HUES48 (cell line): ENCODE results near the gene CYGB.

Source experiments
- H3K27ac ChIP-seq: one replicate; pipeline ENCODE4 v1.7.0; 2013; ENCODE audit warnings: low read depth, low read length, inconsistent platforms
- H3K27me3 ChIP-seq: 2 replicates; pipeline ENCODE4 v1.6.1; 2013; ENCODE audit warnings: mild to moderate bottlenecking, low read length; ENCODE audit not compliant: control insufficient read depth, insufficient read depth
- H3K36me3 ChIP-seq: 2 replicates; pipeline ENCODE4 v1.6.1; 2013; ENCODE audit warnings: low read length; ENCODE audit not compliant: control insufficient read depth, insufficient read depth
- H3K4me1 ChIP-seq: 2 replicates; pipeline ENCODE4 v1.6.1; 2013; ENCODE audit warnings: mild to moderate bottlenecking, low read length; ENCODE audit not compliant: control insufficient read depth, insufficient read depth
- H3K4me3 ChIP-seq: 2 replicates; pipeline ENCODE4 v1.5.1; 2013; ENCODE audit warnings: mild to moderate bottlenecking, low read depth, low read length
- H3K9ac ChIP-seq: 2 replicates; pipeline ENCODE4 v1.6.1; 2013; ENCODE audit warnings: mild to moderate bottlenecking, low read depth, low read length, moderate library complexity
- H3K9me3 ChIP-seq: 2 replicates; pipeline ENCODE4 v1.6.1; 2013; ENCODE audit warnings: low read length; ENCODE audit not compliant: control insufficient read depth, insufficient read depth

CYGB gene

DNA sequence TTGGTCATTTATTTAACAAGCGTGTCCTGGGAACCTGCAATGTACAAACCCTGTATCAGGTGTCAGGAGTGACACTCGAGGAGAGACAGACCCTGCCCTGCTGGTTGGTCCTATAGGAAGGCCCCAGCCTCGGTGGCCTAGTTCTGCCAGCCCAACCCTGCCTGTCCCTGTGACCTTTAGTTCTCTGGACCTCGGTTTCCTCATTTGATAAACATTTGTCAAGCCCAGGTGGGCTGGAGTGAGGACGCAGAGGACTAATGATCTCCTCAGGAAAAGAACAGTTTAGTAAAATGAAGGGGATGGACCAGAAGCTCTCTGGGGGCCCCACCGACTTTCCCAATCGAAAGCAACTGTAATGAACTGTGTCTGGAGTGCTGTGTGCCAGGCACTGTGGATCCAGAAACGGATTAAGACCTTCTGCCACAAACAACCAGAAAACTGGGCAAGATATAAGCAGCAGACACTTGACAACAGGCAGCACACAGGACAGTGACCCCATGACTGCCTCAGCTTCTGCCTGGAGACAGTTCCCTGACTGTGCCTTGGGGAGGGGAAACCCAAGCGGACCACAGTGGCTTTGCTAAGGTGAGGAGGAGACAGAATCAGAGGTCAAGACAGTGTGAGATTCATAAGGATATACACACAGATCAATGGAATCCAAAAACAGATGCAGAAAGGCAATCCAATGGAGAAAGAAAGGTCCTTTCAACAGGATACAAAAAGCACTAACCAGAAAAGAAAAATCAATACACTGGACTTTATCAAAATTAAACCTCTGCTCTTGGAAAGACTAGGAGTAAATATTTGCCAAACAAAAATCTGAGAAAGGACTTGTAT, 11.1 kb upstream of the CYGB start:
- no peak overlapping the region for H3K9ac ChIP-seq
- H3K36me3 ChIP-seq, result no peaks in the 10 kb centered on the region
- H3K27me3 ChIP-seq, result 0 out of 2 replicates have a peak, but pooled peaks cover 2% of the 10 kb centered on the region
- H3K4me1 ChIP-seq, result peaks cover 35% of the 10 kb centered on the region
- no peaks in the 10 kb centered on the region for H3K9me3 ChIP-seq
- no peak overlapping the region for H3K27ac ChIP-seq
- H3K4me3 ChIP-seq, result no peak overlapping the region

GRCh38 chr17:76547642-76548202, 10.2 kb upstream of the CYGB start:
- Histone ChIP-seq H3K27ac (no peak overlapping the region), H3K27me3 (0 out of 2 replicates have a peak, but pooled peaks cover 2% of the 10 kb centered on the region), H3K9me3 (no peaks in the 10 kb centered on the region), H3K9ac (no peak overlapping the region), H3K4me1 (peaks cover 36% of the 10 kb centered on the region), H3K4me3 (no peak overlapping the region), H3K36me3 (no peaks in the 10 kb centered on the region)

DNA sequence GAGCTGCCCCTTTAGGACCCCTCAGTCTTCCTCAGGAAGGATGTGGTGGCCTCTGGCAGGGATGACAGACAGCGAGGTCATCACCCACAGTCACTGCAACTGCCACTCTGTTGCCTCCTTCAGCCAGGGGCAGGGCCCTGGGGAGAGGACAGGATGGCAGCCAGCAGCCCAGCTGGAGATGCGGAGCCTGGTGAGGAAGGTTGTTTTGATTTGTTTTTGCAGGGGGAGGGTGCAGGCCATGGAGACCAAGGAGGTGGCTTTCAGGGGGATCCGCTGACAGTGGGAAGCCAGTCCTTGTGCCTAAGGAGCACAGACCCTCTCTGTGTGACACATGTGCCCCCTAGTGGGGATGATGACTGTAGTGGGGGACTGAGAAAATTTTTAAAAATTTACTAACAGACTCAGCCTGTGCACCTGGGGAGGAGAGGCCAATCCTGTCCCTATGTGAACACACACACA, 9.7 kb upstream of the CYGB start:
- H3K9me3 ChIP-seq, result no peaks in the 10 kb centered on the region
- no peak overlapping the region for H3K4me3 ChIP-seq
- 0 out of 2 replicates have a peak, but pooled peaks cover 2% of the 10 kb centered on the region for H3K27me3 ChIP-seq
- peaks cover 36% of the 10 kb centered on the region for H3K4me1 ChIP-seq
- no peaks in the 10 kb centered on the region for H3K36me3 ChIP-seq
- H3K27ac ChIP-seq, result no peak overlapping the region
- H3K9ac ChIP-seq, result no peak overlapping the region

DNA sequence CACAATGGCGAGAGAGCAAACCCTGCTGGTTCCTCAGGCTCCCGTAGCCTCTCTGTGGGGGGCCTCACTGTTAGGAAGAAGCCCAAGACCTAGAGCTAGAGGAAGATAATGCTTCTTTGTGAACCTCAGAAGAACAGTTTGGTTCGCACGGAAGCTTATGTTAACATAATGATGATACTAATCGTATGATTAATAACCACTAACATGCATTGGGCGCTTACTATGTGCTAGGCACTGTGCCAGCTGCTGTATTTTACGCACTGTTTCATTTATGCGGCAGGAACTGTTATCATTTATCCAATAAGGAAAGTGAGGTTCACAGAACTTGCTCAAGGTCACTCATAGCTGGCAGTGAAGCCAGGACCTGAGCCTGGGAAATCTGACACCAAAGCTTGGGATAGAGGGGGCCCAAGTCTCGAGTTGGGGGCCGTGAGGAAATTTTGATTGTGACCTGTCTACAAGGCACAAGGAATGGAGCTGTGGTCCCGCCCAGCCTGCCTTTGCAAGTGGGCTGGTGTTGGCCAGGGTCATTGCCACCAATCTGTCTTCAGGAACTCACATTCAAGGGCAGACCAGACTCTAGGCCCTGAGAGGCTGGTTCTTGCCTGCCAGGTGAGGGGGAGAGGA, 9.2 kb upstream of the CYGB start:
- Histone ChIP-seq H3K27me3 (0 out of 2 replicates have a peak, but pooled peaks cover 2% of the 10 kb centered on the region), H3K9ac (no peak overlapping the region), H3K27ac (no peak overlapping the region), H3K4me1 (peaks cover 38% of the 10 kb centered on the region), H3K4me3 (no peak overlapping the region), H3K9me3 (no peaks in the 10 kb centered on the region), H3K36me3 (no peaks in the 10 kb centered on the region)

GRCh38 chr17:76545918-76546555, 8.5 kb upstream of the CYGB start:
- Histone ChIP-seq H3K9ac (no peak overlapping the region), H3K4me3 (no peak overlapping the region), H3K27me3 (0 out of 2 replicates have a peak, but pooled peaks cover 2% of the 10 kb centered on the region), H3K9me3 (no peaks in the 10 kb centered on the region), H3K27ac (no peak overlapping the region), H3K4me1 (peaks cover 41% of the 10 kb centered on the region), H3K36me3 (no peaks in the 10 kb centered on the region)

GRCh38 chr17:76544546-76545365, 7.2 kb upstream of the CYGB start:
- Histone ChIP-seq H3K27me3 (peaks cover 4% of the 10 kb centered on the region), H3K4me3 (no peak overlapping the region), H3K4me1 (peaks cover 41% of the 10 kb centered on the region), H3K9me3 (no peaks in the 10 kb centered on the region), H3K27ac (no peak overlapping the region), H3K9ac (no peak overlapping the region), H3K36me3 (no peaks in the 10 kb centered on the region)

DNA sequence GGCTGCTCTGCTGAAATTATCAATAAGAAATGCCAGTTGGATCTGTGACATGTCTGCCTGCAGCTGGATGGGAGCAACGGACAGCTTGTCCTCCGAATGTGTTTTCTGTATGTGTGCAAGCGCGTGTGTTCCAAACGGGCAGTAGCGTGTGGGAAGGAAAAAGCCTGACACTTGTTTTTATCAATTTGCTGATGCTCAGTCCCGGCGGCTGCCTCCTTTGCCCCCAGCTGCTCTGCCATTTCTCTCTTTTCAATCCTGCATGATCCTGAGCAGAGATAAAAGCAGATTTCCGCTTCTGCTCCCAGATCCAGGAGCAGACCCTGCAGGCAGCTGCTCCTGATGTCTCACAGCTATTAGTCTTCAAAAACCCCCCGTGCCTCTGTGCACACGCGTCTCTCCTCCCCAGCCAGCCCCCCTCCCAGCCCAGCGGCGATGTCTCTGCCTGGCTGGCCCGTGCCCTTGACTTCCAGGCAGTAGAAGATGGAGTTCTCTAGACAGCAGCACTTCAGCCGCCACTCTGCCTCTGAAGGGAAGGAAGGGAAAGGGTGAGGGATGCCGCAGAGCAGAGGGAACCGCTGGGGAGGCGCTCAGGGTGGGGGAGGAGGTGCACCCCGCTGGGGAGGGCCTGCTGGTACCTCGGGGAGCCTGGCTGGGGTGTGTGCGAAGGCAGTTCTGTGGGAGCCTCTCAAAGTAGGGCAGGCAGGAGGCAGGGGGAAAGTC, 6.5 kb upstream of the CYGB start:
- H3K27ac ChIP-seq, result no peak overlapping the region
- H3K4me3 ChIP-seq, result no peak overlapping the region
- H3K27me3 ChIP-seq, result peaks cover 11% of the 10 kb centered on the region
- no peaks in the 10 kb centered on the region for H3K9me3 ChIP-seq
- H3K4me1 ChIP-seq, result peaks cover 41% of the 10 kb centered on the region
- H3K9ac ChIP-seq, result no peak overlapping the region
- no peaks in the 10 kb centered on the region for H3K36me3 ChIP-seq

- H3K4me1 ChIP-seq, result peaks cover 44% of the 10 kb centered on the region
- H3K4me3 ChIP-seq, result no peak overlapping the region
- H3K27ac ChIP-seq, result no peak overlapping the region
- H3K36me3 ChIP-seq, result no peaks in the 10 kb centered on the region
- no peaks in the 10 kb centered on the region for H3K9me3 ChIP-seq
- H3K27me3 ChIP-seq, result peaks cover 17% of the 10 kb centered on the region
- H3K9ac ChIP-seq, result no peak overlapping the region
Observed at GRCh38 chr17:76543482-76543825, 5.9 kb upstream of the CYGB start.

- no peak overlapping the region for H3K9ac ChIP-seq
- H3K36me3 ChIP-seq, result no peaks in the 10 kb centered on the region
- no peaks in the 10 kb centered on the region for H3K9me3 ChIP-seq
- H3K27me3 ChIP-seq, result peaks cover 21% of the 10 kb centered on the region
- H3K4me3 ChIP-seq, result no peak overlapping the region
- peaks cover 46% of the 10 kb centered on the region for H3K4me1 ChIP-seq
- no peak overlapping the region for H3K27ac ChIP-seq
Observed at GRCh38 chr17:76542984-76543383, 5.5 kb upstream of the CYGB start.

- Histone ChIP-seq H3K4me1 (peaks cover 46% of the 10 kb centered on the region), H3K27me3 (peaks cover 25% of the 10 kb centered on the region), H3K27ac (no peak overlapping the region), H3K9ac (no peak overlapping the region), H3K36me3 (no peaks in the 10 kb centered on the region), H3K9me3 (no peaks in the 10 kb centered on the region), H3K4me3 (no peak overlapping the region)
Observed at GRCh38 chr17:76542566-76542971, 5.1 kb upstream of the CYGB start.
